Activated CD4-positive, alpha-beta T cell treated with anti-CD3 and anti-CD28 coated beads, Interleukin-2, amount 50 U/mL, for 48 hours (primary cell): ENCODE results near the gene TBCK.
"Not testable (repeated sequence)": the region's sequence is repeated elsewhere in the genome, so short reads cannot be mapped to it uniquely, and the experiment has no call there.

Source experiments
- DNase-seq, 2 experiments: peaks; one replicate each; pipeline ENCODE4 v3.0.0-alpha.2; 2020

Gene TBCK

DNA sequence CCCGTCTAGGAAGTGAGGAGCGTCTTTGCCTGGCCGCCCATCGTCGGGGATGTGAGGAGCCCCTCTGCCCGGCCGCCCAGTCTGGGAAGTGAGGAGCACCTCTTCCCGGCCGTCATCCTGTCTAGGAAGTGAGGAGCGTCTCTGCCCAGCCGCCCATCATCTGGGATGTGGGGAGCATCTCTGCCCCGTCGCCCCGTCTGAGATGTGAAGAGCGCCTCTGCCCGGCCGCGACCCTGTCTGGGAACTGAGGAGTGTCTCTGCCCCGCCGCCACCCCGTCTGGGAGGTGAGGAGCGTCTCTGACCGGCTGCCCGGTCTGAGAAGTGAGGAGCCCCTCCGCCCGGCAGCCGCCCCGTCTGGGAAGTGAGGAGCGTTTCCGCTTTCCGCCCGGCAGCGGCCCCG, 5.2 kb upstream of the TBCK start:
- not testable (repeated sequence) for DNase-seq

DNA sequence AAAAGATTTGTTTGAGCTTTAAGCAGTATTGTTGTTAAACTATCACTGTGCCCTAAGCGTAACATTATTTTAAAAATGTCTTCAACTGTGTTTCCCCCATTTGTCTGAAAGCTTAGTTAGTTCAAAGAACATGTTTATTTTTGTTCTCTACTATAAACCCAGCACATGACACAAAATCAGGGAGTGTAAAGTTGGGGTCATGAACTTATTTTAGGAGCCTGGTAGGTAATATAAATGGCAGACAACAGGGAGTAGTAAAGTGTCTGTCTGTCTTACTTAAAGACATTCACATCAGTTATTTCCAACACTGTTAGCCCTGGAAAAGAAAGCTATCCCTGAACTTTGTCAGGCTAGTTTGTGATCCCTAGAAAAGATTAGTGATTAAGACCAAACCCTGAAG, 4.2 kb upstream of the TBCK start:
- no peak for DNase-seq

DNA sequence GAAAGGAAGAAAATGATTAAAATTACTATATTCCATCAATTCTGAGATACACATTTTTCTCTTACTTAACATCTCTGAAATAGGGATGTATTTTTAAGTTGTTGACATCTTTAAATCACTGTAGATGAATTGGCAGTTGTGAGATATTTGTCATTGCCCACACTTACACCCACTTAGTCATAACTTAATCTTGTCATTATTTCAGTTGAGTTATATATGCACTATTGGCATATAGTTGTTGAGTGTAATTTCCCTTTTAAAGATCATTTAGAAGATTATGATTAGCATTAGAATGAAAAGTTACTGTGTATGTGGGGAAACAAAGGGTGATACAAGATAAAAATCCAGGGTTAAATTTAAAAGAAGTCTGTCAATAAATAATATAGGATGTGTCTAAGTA, 2.5 kb upstream of the TBCK start:
- DNase-seq, result no peak

- DNase-seq, result no peak
Measured at GRCh38 chr4:106317815-106318214, 1.8 kb upstream of the TBCK start.

DNA sequence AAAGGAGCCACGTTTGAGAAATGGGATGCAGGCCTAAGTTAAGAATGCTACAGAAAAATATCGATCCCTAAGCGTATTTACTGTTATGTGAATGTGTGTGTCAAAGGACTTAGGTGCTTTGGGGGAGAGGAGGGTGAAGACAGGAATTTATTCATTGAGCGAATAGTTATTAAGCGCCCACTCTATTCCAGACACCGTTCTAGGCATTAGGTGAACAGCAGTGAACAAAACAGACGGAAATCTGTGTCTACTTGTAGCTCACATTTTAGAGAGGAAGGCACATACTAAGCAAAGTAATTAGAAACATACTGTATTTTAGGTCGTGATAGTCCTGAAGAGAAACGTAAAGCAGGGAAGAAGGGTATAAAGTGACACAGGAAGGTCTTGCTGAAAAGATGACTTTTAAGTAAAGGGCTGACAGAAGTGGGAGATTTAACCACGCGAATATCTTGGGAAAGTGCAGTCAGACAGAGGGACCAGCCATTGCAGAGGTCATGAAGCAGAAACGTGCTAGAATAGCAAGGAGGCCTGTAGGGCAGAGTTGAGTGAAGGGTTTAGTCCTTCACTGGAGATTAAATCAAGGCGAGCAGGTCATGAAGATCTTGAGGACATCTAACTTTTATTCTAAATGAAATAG, 882 bp upstream of the TBCK start:
- no peak for DNase-seq

DNA sequence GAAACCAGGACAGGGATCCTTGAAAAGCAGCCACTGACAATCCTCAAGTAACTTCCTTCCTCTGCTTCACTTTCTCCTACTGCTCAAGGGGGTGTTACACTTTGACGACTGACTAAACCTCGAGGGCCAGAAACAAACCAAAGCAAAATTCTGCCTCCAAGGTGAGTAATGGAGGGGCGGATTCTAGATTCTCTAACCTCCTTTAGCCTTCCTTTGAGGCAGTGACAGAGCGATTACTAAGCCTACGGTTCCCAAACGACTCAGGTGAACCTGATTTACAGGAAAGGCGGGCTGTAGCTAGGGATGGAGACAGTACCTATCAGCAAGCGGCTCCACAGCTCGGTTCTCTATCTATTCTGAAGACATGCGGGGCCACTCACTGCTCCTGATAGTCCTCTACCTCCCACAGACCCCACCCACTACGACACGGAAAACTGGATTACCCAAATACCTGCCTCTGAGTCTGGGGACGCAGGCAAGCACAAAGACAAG, 487 bp downstream of the TBCK start:
- peak in 1 of 2 experiments; percentile 54 for DNase-seq

DNA sequence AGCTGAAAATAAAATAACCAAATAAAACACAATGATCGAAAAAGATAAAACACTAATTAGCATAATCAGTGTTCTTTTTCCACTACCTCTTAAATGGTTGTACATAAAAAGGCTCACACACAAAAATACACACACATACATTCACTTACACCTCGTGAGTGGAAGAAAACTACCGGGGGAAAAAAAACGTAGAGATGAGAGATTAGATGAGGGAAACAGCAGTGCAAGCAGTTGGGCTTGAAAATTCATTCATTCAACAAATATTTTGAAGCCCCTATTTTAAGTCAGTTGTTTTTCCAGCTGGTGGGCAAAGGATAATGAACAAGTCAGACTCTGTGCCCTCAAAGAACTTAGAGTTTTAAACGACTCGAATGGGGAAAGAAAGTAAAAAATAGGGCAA, 1.0 kb downstream of the TBCK start:
- no peak for DNase-seq

- peak in 1 of 2 experiments; percentile 13 for DNase-seq
Measured at GRCh38 chr4:106312997-106313522, 2.9 kb downstream of the TBCK start.

DNA sequence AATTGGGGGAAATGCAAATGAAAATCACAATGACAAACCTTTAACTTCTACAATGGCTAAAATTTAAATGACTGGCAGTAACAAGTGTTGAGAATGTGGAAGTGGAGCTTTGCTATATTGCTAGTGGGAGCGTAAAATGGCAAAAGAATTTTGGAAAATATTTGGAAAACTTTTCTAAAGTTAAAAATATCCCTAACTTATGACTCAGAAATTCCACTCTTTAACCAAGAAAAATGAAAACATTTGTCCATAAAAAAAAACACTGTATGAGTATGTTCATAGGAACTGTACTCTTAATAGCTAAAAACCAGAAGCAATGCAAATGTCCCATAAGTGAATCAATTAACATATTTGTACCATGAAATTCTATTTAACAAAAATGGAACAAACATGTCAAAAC, 3.6 kb downstream of the TBCK start:
- DNase-seq, result no peak

GRCh38 chr4:106306561-106306960, 9.4 kb downstream of the TBCK start:
- no peak for DNase-seq

- DNase-seq, result no peak
Measured at GRCh38 chr4:106305435-106306055, 10.5 kb downstream of the TBCK start.

DNA sequence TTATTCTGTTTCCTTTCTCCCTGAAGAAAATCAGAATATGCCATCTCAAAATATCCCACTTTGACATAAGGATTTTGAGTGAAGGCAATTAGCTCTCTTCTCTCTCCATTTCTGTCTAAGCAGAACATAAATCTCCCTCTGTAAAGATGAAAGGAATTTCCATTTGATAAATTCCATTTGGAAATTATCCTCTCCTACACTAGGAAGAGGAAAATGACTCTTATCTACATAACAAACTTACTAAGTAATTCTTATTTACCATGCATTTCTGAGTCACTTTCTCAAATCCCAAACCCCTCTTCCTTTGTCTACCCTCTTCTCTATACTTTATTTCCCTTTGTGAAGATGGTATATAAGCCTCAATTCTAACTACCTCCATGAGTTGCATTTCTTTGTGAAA, 11.4 kb downstream of the TBCK start:
- DNase-seq, result no peak

- DNase-seq, result no peak
Measured at GRCh38 chr4:106303548-106304281, 12.3 kb downstream of the TBCK start.

GRCh38 chr4:106302062-106302438, 14.0 kb downstream of the TBCK start:
- no peak for DNase-seq

DNA sequence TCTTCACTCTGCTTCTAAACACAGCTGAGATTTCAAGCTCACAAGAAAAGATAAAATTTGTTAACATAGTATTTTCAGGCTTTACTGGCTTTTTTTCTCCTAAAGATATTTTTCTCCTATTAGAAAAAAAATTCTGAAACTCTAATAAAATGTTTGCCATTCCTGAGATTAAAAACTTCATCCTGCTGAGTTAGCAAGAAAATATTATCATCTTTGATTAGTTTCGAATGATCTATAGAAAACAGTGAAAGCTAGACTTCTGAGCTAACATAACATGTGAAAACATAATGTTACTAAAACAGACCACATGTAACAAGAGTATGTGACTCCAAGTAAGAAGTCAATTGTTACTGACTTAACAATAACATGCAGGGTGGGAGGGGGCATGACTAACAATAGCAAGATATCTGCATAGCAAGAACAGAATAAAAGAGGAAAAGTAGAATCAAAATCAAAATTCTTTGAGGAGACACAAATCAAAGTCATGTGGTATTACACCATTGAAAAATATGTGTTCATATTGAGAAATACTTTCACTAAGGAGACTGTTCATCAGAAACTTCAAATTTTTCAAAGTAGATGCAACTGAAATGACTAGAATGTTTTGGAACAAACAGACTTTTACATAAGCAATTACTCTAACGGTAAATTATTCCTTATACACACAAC, 14.5 kb downstream of the TBCK start:
- DNase-seq, result no peak

GRCh38 chr4:106299977-106300376, 16.0 kb downstream of the TBCK start:
- DNase-seq, result no peak

DNA sequence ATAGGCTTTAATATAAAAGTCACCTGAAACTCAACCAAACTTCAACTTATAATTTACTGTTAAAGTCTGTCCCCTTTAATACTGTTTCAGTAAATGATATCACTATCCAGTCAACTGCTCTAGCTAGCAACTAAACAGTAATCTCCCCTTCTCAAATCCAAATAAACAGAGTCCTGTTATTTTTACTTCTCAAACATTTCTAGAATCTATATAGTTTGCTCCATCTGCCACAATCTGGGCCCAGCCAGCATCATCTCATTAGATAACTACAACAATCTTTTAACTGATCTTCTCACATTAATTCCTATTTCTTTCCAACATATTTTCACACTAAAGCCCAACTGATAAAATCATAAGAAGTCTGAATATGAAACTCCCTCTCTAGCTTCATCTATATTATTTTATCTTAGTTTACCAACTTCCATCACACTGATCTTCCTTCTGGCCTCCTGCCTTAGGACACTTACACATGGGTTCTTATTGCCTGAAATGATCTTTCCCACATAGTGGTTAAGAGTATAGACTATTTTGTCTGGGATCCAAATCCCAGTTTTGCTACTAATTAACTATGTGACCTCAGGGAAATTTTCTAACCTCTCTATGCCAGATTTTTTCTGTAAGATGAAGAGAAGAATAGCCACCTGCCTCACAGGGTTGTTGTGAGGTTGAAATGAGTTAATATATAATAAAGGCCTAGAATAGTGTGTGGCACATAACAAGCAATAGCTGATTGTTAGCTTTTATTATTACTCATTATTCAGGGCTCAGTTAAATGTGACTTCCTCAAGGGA, 18.6 kb downstream of the TBCK start:
- no peak for DNase-seq

- DNase-seq, result no peak
Measured at GRCh38 chr4:106294062-106294461, 21.9 kb downstream of the TBCK start.

- DNase-seq, result no peak
Measured at GRCh38 chr4:106291678-106292077, 24.3 kb downstream of the TBCK start.

- no peak for DNase-seq
Measured at GRCh38 chr4:106289737-106290136, 26.3 kb downstream of the TBCK start.

- no peak for DNase-seq
Measured at GRCh38 chr4:106287353-106287969, 28.5 kb downstream of the TBCK start.

DNA sequence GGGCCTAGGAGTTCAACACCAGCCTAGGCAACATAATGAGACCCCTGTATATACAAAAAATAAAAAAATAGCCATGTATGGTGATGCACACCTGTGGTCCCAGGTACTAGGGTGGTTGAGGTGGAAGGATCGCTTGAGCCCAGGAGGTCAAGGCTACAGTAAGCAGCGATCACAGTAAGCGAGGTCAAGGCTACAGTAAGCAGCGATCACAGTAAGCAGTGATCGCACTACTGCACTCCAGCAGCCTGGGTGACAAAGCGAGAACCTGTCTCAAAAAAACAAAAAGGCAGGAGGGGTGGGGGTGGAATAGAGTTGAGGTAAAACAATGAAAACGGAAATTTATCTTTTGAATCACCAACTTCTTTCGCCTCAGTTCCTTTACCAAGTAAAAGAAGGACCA, 29.4 kb downstream of the TBCK start:
- no peak for DNase-seq
